ENCODE measurements around the gene CETN2. TPM values are rescaled to one million over a fixed set of nuclear protein-coding genes. Genes with fewer than 3 reads are reported as not detected.

Gene CETN2
- total RNA-seq, 1 experiment from 2014 or later: 24.6 TPM

- H3K36me3 Mint-ChIP-seq (ENCODE audit: insufficient read depth in 1 of 3, low read depth in 3 of 3): no peaks in the 10 kb centered on the region; a peak in 1 of 7 replicates
- Histone ChIP-seq H4K91ac (ENCODE audit: insufficient read length, low read depth, low read length) (no peak overlapping the region), H3K27me3 (ENCODE audit: insufficient read depth, low read length) (no peaks in the 10 kb centered on the region), H3K79me1 (ENCODE audit: insufficient read depth, low read depth, low read length, poor library complexity, severe bottlenecking) (no peaks in the 10 kb centered on the region), H3K23ac (ENCODE audit: insufficient read length, low read depth, low read length) (no peak overlapping the region), H3K23me2 (ENCODE audit: insufficient read length, low read depth, low read length, poor library complexity, severe bottlenecking) (no peaks in the 10 kb centered on the region), H3K18ac (ENCODE audit: insufficient read length, low read depth, low read length) (no peak overlapping the region), H3K79me2 (ENCODE audit: insufficient read depth, low read length) (no peaks in the 10 kb centered on the region), H3K9ac (ENCODE audit: extremely low read depth, insufficient read length, low read length) (no peak overlapping the region), H3K14ac (ENCODE audit: insufficient read depth, low read length) (no peak overlapping the region), H3K56ac (ENCODE audit: insufficient read length, low read depth, low read length) (no peak overlapping the region), H3K9me3 (ENCODE audit: control insufficient read depth, low read depth, low read length) (peaks cover 39% of the 10 kb centered on the region), H2BK5ac (ENCODE audit: insufficient read length, low read length) (no peak overlapping the region), H3T11ph (ENCODE audit: low read length) (no peak overlapping the region), H2AK5ac (ENCODE audit: insufficient read length, low read length) (no peak overlapping the region), H3K4me1 (ENCODE audit: insufficient read depth, low read length) (no peaks in the 10 kb centered on the region), H4K8ac (replicated peaks; ENCODE audit: insufficient read length, low read depth, low read length) (no peak overlapping the region), H4K20me1 (ENCODE audit: control insufficient read depth, insufficient read depth, insufficient read length) (no peaks in the 10 kb centered on the region), H2BK120ac (ENCODE audit: low read depth, low read length, poor library complexity, severe bottlenecking) (no peak overlapping the region), H4K5ac (ENCODE audit: insufficient read length, low read depth, low read length) (no peak overlapping the region), H2BK20ac (ENCODE audit: low read depth, low read length, poor library complexity, severe bottlenecking) (no peak overlapping the region), H3K27ac (ENCODE audit: insufficient read length, low read depth, low read length) (no peak overlapping the region), H3K4ac (ENCODE audit: low read depth, low read length) (no peak overlapping the region), H2BK12ac (ENCODE audit: insufficient read length, low read depth, low read length) (no peak overlapping the region), H2AFZ (ENCODE audit: low read length) (no peak overlapping the region), H3K4me2 (ENCODE audit: insufficient read depth, insufficient read length, low read length) (no peak overlapping the region), H2BK15ac (ENCODE audit: low read depth, low read length) (no peak overlapping the region)
- H3K4me3 Mint-ChIP-seq: no peak overlapping the region
- no peak overlapping the region for H3K27ac Mint-ChIP-seq
- peaks cover 71 to 74% of the 10 kb centered on the region in 2 experiments for H3K9me3 Mint-ChIP-seq
- TF ChIP-seq, protein P1, sequence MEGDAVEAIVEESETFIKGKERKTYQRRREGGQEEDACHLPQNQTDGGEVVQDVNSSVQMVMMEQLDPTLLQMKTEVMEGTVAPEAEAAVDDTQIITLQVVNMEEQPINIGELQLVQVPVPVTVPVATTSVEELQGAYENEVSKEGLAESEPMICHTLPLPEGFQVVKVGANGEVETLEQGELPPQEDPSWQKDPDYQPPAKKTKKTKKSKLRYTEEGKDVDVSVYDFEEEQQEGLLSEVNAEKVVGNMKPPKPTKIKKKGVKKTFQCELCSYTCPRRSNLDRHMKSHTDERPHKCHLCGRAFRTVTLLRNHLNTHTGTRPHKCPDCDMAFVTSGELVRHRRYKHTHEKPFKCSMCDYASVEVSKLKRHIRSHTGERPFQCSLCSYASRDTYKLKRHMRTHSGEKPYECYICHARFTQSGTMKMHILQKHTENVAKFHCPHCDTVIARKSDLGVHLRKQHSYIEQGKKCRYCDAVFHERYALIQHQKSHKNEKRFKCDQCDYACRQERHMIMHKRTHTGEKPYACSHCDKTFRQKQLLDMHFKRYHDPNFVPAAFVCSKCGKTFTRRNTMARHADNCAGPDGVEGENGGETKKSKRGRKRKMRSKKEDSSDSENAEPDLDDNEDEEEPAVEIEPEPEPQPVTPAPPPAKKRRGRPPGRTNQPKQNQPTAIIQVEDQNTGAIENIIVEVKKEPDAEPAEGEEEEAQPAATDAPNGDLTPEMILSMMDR (conservative IDR thresholded peaks at IDR 0.05): no peak
- no peak for DNase-seq
- WGBS (ENCODE audit: extremely low coverage, insufficient read length, low lambda C conversion rate): no CpG with 5 or more reads among the region's 5 CpGs
- H3K4me1 Mint-ChIP-seq: peaks cover 6 to 8% of the 10 kb centered on the region in 2 experiments
- peaks cover 10% of the 10 kb centered on the region for H3K27me3 Mint-ChIP-seq (ENCODE audit: low read depth)
Measured at GRCh38 chrX:152814048-152814447, 16.5 kb downstream of the CETN2 start.
